Activated T-cell treated with anti-CD3 and anti-CD28 coated beads, Interleukin-2, amount 50 U/mL, for 72 hours (primary cell): ENCODE data around the gene SLC14A1. TPM values are rescaled to one million over a fixed set of nuclear protein-coding genes. Genes with fewer than 3 reads are reported as not detected.
"Not testable (repeated sequence)": the region's sequence is repeated elsewhere in the genome, so short reads cannot be mapped to it uniquely, and the experiment has no call there.

Experiments used
- ATAC-seq, 2 donors: fragments of 150-1000 bp; cut with Tn5 transposase; replicated peaks in 1 of 2; 2 replicates each; pipeline ENCODE4 v1.10.0; 2021; ENCODE audit warnings: moderate library complexity in 2 of 2, mild to moderate bottlenecking in 1 of 2
- DNase-seq, 2 donors: peaks; one replicate each; pipeline ENCODE4 v3.0.0; 2021 to 2022; ENCODE audit warnings: mixed read lengths in 1 of 2
- H3K27ac Mint-ChIP-seq: one replicate; pipeline ENCODE4 v1.8.0; 2022; ENCODE audit warnings: mild to moderate bottlenecking, moderate library complexity, mixed read lengths
- H3K27me3 Mint-ChIP-seq: one replicate; pipeline ENCODE4 v1.8.0; 2022; ENCODE audit warnings: low read depth, mixed read lengths
- H3K36me3 Mint-ChIP-seq, 2 donors: one replicate each; pipeline ENCODE4 v1.8.0; 2022; ENCODE audit warnings: mixed read lengths in 2 of 2, mild to moderate bottlenecking in 1 of 2; ENCODE audit not compliant: insufficient read depth in 2 of 2
- H3K4me1 Mint-ChIP-seq: one replicate; pipeline ENCODE4 v1.8.0; 2022; ENCODE audit warnings: low read depth, mixed read lengths
- H3K4me3 Mint-ChIP-seq, 2 donors: one replicate each; pipeline ENCODE4 v1.8.0; 2022; ENCODE audit warnings: mild to moderate bottlenecking in 2 of 2, mixed read lengths in 2 of 2, moderate library complexity in 2 of 2
- H3K9me3 Mint-ChIP-seq, 2 donors: one replicate each; pipeline ENCODE4 v1.8.0; 2022; ENCODE audit warnings: mixed read lengths in 2 of 2
- total RNA-seq, 2 donors: library from RNA; stranded (reverse); gene quantifications; one replicate each; pipeline ENCODE4 v1.2.3, GENCODE V29; 2022

Gene SLC14A1
- total RNA-seq, 2 donors from 2014 or later, result 6.0 to 6.2 TPM

DNA sequence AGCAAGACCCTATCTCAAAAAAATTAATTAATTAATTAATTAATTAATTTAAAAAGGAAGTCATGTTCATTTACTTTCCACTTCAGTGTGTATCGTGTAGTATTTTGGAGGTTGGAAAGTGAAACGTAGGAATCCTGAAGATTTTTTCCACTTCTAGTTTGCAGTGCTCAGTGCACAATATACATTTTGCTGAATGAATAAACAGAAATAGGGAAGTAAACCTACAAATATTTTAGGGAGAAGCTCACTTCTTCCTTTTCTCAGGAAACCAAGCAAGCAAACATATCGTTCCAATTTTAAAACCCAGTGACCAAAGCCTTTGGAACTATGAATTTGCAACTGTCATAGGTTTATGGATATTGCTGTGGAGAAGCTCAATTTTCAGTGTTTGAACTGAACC lies 27.8 kb downstream of the SLC14A1 start:
- Mint-ChIP-seq H3K4me3 (no peak overlapping the region), H3K9me3 (peaks cover 0 to 2% of the 10 kb centered on the region in 2 donors)
- ATAC-seq, result no peak

DNA sequence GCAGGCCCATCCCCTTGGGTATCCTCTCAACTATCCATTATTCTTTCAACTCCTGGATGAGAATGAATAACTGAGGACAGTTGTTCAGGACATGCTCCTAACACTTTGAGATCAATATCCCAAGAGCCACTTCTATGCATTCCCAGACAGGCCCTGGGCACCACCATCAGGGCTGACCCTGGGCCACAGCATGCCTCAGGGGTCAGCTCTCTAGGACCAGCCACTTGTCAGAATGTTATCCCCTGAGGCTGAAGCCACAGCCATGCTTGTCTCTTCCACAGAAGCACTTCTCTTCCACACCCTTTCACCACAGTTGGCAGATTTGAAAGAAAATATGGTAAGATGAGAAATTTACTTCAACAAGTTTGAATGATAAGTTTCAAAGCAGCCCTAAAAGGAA lies 28.7 kb downstream of the SLC14A1 start:
- ATAC-seq, result no peak

More for the DNA sequence above, 27.8 kb downstream of the SLC14A1 start:
- Mint-ChIP-seq H3K4me1 (no peaks in the 10 kb centered on the region), H3K36me3 (no peaks in the 10 kb centered on the region), H3K27ac (no peak overlapping the region), H3K27me3 (peaks cover 26% of the 10 kb centered on the region)
- no peak for DNase-seq

DNA sequence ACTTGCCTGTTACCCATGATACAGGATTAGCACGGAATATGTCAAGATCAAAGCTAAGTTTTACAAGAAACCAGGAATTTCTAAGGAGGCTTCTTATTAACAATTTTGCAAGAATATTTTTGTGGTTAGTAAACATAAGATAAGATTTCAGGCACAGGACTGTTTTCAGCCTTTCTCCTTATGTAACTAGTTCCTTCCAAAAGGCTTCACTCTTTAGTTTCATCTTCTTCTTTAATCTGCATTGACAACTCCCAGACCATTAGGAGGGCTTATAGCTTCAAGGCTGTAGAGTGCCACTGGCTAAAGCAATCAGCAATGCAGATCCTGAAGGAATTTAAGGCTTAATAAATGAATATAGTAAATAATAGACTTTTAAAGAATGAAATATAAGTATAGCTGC lies 29.3 kb downstream of the SLC14A1 start:
- Mint-ChIP-seq H3K36me3 (no peaks in the 10 kb centered on the region), H3K27me3 (peaks cover 26% of the 10 kb centered on the region), H3K4me3 (no peak overlapping the region), H3K9me3 (peaks cover 0 to 2% of the 10 kb centered on the region in 2 donors), H3K27ac (no peak overlapping the region), H3K4me1 (no peaks in the 10 kb centered on the region)
- ATAC-seq (no peak), DNase-seq (no peak)

More for the DNA sequence above, 28.7 kb downstream of the SLC14A1 start:
- Mint-ChIP-seq H3K9me3 (peaks cover 0 to 2% of the 10 kb centered on the region in 2 donors), H3K27me3 (peaks cover 26% of the 10 kb centered on the region), H3K4me3 (no peak overlapping the region), H3K4me1 (no peaks in the 10 kb centered on the region), H3K27ac (no peak overlapping the region), H3K36me3 (no peaks in the 10 kb centered on the region)
- no peak for DNase-seq

DNA sequence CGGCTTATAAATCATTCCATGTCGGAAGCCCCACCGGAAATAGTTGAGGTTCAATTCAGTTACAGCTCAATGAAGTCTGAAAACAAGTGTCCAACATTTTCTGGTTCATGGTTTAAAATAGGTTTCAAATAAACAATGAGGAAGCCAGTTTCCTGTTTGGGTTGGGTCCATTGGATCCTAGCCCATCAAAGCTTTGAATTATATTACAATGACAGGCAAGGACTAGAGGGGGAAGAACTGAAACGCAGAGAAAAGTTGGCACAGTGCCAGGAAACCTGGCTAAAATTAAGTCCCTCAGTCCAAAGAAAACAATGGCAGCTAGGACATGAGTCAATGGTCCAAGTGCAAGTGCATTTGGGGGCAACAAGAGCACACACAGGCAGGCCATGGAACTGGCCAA lies 32.0 kb downstream of the SLC14A1 start:
- DNase-seq, result no peak
- Mint-ChIP-seq H3K27ac (no peak overlapping the region), H3K27me3 (peaks cover 26% of the 10 kb centered on the region), H3K4me1 (no peaks in the 10 kb centered on the region), H3K4me3 (no peak overlapping the region), H3K36me3 (no peaks in the 10 kb centered on the region), H3K9me3 (peaks cover 0 to 2% of the 10 kb centered on the region in 2 donors)
- ATAC-seq, result no peak

DNA sequence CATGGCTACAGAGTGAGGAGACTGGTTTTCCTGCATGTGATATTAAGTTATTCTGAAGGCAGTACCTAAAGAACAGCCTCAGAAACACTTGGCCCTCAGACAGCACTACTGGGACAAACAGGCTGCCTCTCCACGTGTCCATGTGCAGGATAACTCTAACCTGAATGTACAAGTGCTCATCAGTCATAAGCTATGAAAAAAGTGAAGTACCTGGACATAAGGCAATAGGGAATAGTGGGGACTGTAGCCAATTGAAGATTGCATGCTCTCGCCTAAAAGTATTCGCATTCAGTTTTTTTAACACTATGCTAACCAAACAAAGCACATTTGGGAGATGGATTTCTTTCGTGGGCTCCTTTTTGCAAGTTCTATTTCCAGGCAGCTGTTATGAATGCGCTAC lies 33.0 kb downstream of the SLC14A1 start:
- DNase-seq (no peak), ATAC-seq (no peak)
- Mint-ChIP-seq H3K9me3 (peaks cover 0 to 2% of the 10 kb centered on the region in 2 donors), H3K27me3 (peaks cover 26% of the 10 kb centered on the region), H3K36me3 (no peaks in the 10 kb centered on the region), H3K4me1 (no peaks in the 10 kb centered on the region), H3K4me3 (no peak overlapping the region), H3K27ac (no peak overlapping the region)

DNA sequence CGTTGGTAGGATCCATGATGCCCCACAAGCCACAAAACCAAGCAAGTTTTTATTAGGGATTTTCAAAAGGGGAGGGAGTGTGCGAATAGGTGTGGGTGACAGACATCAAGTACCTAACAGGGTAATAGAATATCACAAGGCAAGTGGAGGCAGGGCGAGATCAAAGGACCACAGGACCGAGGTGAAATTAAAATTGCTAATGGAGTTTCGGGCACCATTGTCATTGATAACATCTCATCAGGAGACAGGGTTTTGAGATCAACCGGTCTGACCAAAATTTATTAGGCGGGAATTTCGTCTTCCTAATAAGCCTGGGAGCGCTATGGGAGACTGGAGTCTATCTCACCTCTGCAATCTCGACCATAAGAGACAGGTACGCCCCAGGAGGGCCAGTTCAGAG lies 33.7 kb downstream of the SLC14A1 start:
- peaks cover 26% of the 10 kb centered on the region for H3K27me3 Mint-ChIP-seq
- not testable (repeated sequence) for H3K4me1 Mint-ChIP-seq, H3K9me3 Mint-ChIP-seq, H3K36me3 Mint-ChIP-seq, DNase-seq, H3K27ac Mint-ChIP-seq, ATAC-seq, H3K4me3 Mint-ChIP-seq

DNA sequence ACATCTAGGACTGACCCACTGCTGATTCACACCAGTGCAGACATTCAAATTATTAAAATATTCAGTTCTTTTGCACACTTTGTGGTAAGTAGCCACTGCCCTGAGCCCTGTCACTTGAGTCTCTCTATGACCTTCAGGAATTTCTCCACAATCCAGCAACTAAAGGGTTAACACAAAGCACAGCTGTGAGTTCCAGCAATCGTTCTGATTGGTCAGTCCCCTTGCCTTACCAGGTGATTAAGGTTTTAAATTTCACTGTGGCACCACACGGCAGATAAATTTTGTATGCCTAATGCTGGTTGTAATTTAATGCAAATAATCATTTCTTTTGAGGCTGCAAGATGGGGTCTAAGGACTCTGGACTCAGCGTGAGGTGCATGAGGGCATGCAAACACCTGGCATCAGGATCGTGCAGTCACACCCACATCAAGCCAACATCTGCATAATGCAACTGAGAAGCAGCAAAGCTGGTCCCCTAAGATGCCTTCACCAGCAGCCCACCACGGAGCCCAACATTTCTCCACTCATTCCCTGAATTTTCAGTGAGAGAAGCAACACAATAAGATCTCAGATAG lies 36.6 kb downstream of the SLC14A1 start:
- Mint-ChIP-seq H3K4me1 (no peaks in the 10 kb centered on the region), H3K27me3 (peaks cover 7% of the 10 kb centered on the region), H3K9me3 (no peaks in the 10 kb centered on the region), H3K27ac (no peak overlapping the region), H3K36me3 (no peaks in the 10 kb centered on the region), H3K4me3 (no peak overlapping the region)
- no peak for ATAC-seq
- no peak for DNase-seq

DNA sequence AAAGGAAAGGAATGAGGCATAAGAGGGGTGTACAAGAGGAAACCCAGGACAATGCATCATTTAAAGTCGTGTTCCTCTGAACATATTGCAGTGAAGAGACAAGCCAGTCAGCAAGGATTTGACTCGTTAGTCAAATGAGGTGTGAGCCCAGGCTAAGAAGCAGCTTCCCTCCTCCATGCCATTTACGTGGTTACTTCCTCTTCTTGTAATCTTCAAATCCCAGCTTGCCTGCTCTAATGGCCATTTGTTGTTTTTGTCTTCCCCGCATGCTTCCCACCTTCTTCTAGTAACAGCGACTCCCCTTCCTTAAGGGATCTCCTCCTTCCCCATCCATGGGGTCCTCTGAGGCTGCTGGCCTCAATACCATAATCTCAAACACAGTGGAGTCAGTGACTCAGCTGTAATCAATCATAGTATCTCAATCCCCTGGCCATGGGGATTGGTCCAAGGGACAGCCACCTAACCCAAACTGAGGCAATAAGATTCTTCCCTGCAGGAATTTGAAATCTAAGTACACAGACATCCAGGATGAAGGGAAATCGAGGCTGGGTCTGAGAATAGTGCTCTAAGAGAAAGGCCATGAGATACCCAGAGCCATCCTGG lies 37.6 kb downstream of the SLC14A1 start:
- H3K4me3 Mint-ChIP-seq, result no peak overlapping the region
- no peaks in the 10 kb centered on the region for H3K9me3 Mint-ChIP-seq
- no peaks in the 10 kb centered on the region for H3K4me1 Mint-ChIP-seq
- ATAC-seq (no peak), DNase-seq (no peak)
- H3K36me3 Mint-ChIP-seq, result no peaks in the 10 kb centered on the region
- H3K27me3 Mint-ChIP-seq, result no peaks in the 10 kb centered on the region
- H3K27ac Mint-ChIP-seq, result no peak overlapping the region

DNA sequence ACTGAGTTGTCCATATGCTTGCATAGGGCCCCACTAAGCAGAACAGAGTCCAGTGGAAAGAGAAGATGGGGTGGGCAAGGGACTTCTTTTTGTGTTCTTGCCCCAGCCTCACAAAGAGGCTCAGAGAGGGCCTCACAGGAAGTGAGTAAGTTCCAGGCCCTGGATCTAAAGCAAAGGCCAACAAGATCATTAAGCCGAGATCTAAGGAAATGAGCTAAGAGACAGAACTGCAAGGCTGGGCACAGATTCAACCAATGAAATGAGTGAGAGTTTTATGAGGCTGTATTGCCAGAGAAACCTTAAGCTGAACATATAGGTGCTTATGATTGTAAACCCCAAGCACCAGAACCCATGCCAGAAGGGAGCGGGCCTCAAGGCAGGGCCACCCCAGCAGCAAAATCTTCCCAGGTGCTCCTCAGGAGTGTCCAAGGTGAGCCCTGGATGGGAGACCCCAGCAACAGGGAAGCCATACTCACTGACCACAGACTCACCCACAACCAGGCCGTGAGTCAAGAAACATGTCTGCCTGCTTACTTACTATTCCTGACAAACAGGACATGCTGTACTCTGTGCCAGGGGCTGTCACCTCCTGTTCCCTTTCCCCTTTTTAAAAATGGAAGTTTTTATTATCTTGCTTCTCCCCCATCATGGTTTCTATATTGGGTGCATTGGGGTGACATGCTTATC lies 40.2 kb downstream of the SLC14A1 start:
- no peaks in the 10 kb centered on the region for H3K36me3 Mint-ChIP-seq
- H3K9me3 Mint-ChIP-seq, result no peaks in the 10 kb centered on the region
- H3K4me1 Mint-ChIP-seq, result no peaks in the 10 kb centered on the region
- ATAC-seq (peak; percentile 29 to 73), DNase-seq (no peak)
- H3K4me3 Mint-ChIP-seq, result no peak overlapping the region
- H3K27me3 Mint-ChIP-seq, result peaks cover 6% of the 10 kb centered on the region
- no peak overlapping the region for H3K27ac Mint-ChIP-seq

DNA sequence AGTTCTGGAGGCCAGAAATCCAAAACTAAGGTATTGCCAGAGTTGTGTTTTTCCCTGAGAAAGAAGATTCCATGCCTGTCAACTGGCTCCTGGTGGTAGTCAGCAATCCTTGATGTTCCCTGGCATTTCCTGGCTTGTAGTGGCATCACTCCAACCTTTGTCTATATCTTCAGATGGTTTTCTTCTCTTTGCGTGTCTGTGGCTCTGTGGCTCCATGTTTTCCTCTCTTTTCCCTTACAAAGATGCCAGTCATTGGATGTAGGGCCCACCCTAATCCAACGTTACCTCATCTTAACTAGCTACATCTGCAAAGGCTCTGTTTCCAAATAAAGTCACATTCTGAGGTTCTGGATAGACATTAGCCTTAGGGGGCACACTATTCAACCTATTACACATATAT lies 41.8 kb downstream of the SLC14A1 start:
- Mint-ChIP-seq H3K4me1 (no peaks in the 10 kb centered on the region), H3K36me3 (no peaks in the 10 kb centered on the region), H3K27ac (no peak overlapping the region), H3K27me3 (peaks cover 19% of the 10 kb centered on the region), H3K9me3 (peaks cover 0 to 1% of the 10 kb centered on the region in 2 donors), H3K4me3 (no peak overlapping the region)
- no peak for ATAC-seq
- DNase-seq, result no peak

DNA sequence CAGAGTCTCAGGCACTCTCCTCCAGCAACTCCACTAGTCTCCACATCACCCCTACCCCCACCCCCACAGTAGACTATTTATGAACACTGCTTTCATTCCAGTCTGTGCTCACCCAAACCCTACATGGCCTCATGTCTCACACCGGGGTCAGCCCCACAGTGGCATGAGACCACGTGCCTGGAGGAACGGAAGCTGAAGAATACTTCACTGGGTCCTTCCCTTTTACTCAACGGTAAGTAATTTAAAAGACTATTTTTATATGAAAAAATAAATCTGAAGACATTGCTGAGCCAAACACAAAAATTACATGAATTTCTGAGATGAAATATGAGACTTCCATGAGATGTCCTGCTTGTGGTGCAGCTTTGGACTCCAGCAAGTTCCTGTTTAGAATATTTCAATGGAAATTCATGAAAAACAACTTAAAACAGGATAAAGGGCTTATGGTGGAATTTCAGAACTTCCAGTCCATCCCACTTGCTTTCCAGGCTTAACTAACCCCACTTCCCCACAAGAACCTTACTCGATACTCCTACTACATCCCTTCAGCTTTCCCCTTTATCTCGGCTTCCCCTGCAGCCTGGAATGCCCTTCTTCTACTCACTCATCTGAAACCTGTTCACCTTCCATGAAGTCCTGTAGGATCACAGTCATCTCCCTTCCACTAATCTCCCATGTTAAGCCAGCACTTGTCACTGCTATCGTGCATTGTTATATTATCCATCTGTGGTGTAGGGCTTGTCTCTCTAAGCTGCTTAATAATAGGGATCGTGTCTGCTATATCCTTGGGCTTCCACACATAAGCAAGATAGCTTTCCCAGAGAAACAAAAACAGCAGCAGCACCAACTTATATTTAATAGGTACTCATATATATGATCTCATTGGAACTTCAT lies 47.9 kb downstream of the SLC14A1 start:
- H3K27me3 Mint-ChIP-seq, result peaks cover 51% of the 10 kb centered on the region
- DNase-seq (no peak), ATAC-seq (no peak)
- H3K4me1 Mint-ChIP-seq, result peaks cover 23% of the 10 kb centered on the region
- no peaks in the 10 kb centered on the region for H3K36me3 Mint-ChIP-seq
- H3K4me3 Mint-ChIP-seq, result no peak overlapping the region
- no peak overlapping the region for H3K27ac Mint-ChIP-seq
- peaks cover 1 to 4% of the 10 kb centered on the region in 2 donors for H3K9me3 Mint-ChIP-seq

DNA sequence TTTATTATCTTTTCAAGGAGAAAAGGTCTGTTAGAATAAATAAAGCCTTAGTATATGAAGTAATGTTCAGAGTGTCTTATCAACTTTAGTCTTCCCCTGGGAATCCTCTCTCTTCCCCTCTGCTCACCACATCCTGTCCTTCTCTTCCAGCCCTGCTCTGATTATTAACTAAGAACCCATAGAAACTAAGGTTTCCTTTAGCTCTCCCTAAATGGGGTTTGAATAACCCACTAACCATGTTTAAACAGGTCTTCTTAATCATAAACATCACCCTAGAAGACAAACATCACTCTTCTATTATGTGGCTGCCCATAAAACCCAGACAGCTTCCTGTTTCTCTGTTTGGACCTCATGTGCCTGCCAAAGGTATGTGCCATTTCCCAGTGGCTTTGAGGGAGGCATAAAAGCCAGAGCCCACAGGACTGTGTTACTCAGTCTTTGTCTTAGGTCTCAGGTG lies 50.1 kb downstream of the SLC14A1 start:
- DNase-seq (no peak), ATAC-seq (peak in 1 of 2 donors; percentile 24)
- peak overlapping the region in 1 of 2 donors; percentile 84 for H3K4me3 Mint-ChIP-seq
- H3K9me3 Mint-ChIP-seq, result peaks cover 1 to 4% of the 10 kb centered on the region in 2 donors
- no peaks in the 10 kb centered on the region for H3K36me3 Mint-ChIP-seq
- peaks cover 23% of the 10 kb centered on the region for H3K4me1 Mint-ChIP-seq
- peaks cover 46% of the 10 kb centered on the region for H3K27me3 Mint-ChIP-seq
- H3K27ac Mint-ChIP-seq, result peak overlapping the region; percentile 52

DNA sequence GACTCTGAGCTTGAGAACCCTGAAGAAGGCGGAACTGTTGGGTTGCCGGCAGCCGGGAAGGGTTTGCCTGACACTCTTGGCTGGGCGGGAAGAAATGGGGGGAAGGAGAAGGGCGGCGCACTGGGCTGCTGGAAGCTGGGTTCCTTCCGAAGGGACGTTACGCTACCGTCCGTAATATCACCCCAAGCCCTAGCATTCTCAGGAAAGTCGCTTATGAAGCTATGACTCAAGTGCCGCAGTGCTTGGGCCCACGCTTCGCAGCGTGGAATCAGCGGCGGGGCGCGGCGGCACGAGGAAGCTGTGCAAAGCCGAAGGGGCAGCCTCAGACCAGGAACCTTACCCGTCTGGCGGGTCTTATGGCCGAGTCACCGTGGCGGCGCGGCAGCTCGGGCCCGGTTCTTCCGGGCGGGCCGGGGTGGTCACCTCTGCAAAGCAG lies 51.3 kb downstream of the SLC14A1 start:
- H3K4me1 Mint-ChIP-seq, result peaks cover 23% of the 10 kb centered on the region
- H3K36me3 Mint-ChIP-seq, result no peaks in the 10 kb centered on the region
- ATAC-seq (peak; percentile 90 to 92), DNase-seq (peak; percentile 68 to 78)
- H3K9me3 Mint-ChIP-seq, result peaks cover 1 to 4% of the 10 kb centered on the region in 2 donors
- peaks cover 39% of the 10 kb centered on the region for H3K27me3 Mint-ChIP-seq
- H3K4me3 Mint-ChIP-seq, result peak overlapping the region; percentile 84 to 88
- peak overlapping the region; percentile 4 for H3K27ac Mint-ChIP-seq
